Naive thymus-derived CD4-positive, alpha-beta T cell (primary cell): Measurements from ENCODE around the gene NNT. TPM values are rescaled to one million over a fixed set of nuclear protein-coding genes. Genes with fewer than 3 reads are reported as not detected.

Source experiments
- ATAC-seq: fragments of 150-1000 bp; cut with Tn5 transposase; 2 replicates; pipeline ENCODE4 v1.10.0; 2021; ENCODE audit warnings: mild to moderate bottlenecking, moderate library complexity
- CTCF ChIA-PET: fragments of 350-600 bp; sonication (Branson Sonifier 250); formaldehyde crosslinking; loops from one replicate; lab custom pipeline; 2021; ENCODE audit warnings: antibody characterized with exemption; lab: Charles Lee
- POLR2A ChIA-PET: fragments of 350-600 bp; sonication (Branson Sonifier 250); formaldehyde crosslinking; loops from one replicate; lab custom pipeline; 2021; ENCODE audit warnings: antibody characterized with exemption, inconsistent platforms; lab: Charles Lee
- DNase-seq, 9 donors: peaks; one replicate each; pipeline versions ENCODE4 v3.0.0 to v3.0.0-alpha.2; 2020 to 2022; ENCODE audit warnings: mixed read lengths in 1 of 9
- H3K27ac ChIP-seq: one replicate; pipeline ENCODE4 v1.7.0; 2013; ENCODE audit warnings: mild to moderate bottlenecking, low read depth, low read length, moderate library complexity
- H3K27me3 ChIP-seq, 2 donors: one replicate each; pipeline ENCODE4 v1.7.0; 2013; ENCODE audit warnings: low read length in 2 of 2, mild to moderate bottlenecking in 2 of 2, moderate library complexity in 2 of 2; ENCODE audit not compliant: control insufficient read depth in 2 of 2, insufficient read depth in 2 of 2
- H3K36me3 ChIP-seq, 3 experiments: 1 replicate in 2 of 3; 2 replicates in 1 of 3; pipeline ENCODE4 v1.7.0; 2013; ENCODE audit warnings: low read length in 3 of 3, mild to moderate bottlenecking in 3 of 3, moderate library complexity in 1 of 3; ENCODE audit not compliant: insufficient read depth in 3 of 3, control insufficient read depth in 2 of 3
- H3K4me1 ChIP-seq, 2 donors: one replicate each; pipeline ENCODE4 v1.7.0; 2013; ENCODE audit warnings: low read length in 2 of 2, mild to moderate bottlenecking in 2 of 2, moderate library complexity in 1 of 2; ENCODE audit not compliant: control insufficient read depth in 2 of 2, insufficient read depth in 2 of 2
- H3K4me3 ChIP-seq: 2 replicates; pipeline ENCODE4 v1.7.0; 2013; ENCODE audit warnings: mild to moderate bottlenecking, low read length
- H3K9me3 ChIP-seq, 3 experiments: 1 replicate in 2 of 3; 2 replicates in 1 of 3; pipeline ENCODE4 v1.7.0; 2013; ENCODE audit warnings: low read length in 3 of 3; ENCODE audit not compliant: control insufficient read depth in 2 of 3
- H3K27ac Mint-ChIP-seq, 9 donors: one replicate each; pipeline ENCODE4 v1.8.0; 2020 to 2022; ENCODE audit warnings: mixed read lengths in 9 of 9, mild to moderate bottlenecking in 8 of 9, moderate library complexity in 5 of 9, inconsistent platforms in 2 of 9
- H3K27me3 Mint-ChIP-seq, 5 donors: one replicate each; pipeline ENCODE4 v1.8.0; 2021 to 2022; ENCODE audit warnings: mixed read lengths in 5 of 5, mild to moderate bottlenecking in 1 of 5
- H3K36me3 Mint-ChIP-seq, 5 donors: one replicate each; pipeline ENCODE4 v1.8.0; 2020 to 2022; ENCODE audit warnings: mixed read lengths in 5 of 5, mild to moderate bottlenecking in 3 of 5, inconsistent platforms in 1 of 5
- H3K4me1 Mint-ChIP-seq, 7 donors: one replicate each; pipeline ENCODE4 v1.8.0; 2020 to 2022; ENCODE audit warnings: mixed read lengths in 7 of 7, mild to moderate bottlenecking in 3 of 7, inconsistent platforms in 1 of 7
- H3K4me3 Mint-ChIP-seq, 10 donors: one replicate each; pipeline ENCODE4 v1.8.0; 2020 to 2022; ENCODE audit warnings: mild to moderate bottlenecking in 10 of 10, mixed read lengths in 10 of 10, moderate library complexity in 6 of 10, inconsistent platforms in 2 of 10
- H3K9me3 Mint-ChIP-seq, 11 donors: one replicate each; pipeline ENCODE4 v1.8.0; 2020 to 2022; ENCODE audit warnings: mixed read lengths in 11 of 11, mild to moderate bottlenecking in 4 of 11, inconsistent platforms in 1 of 11, moderate library complexity in 1 of 11
- intact Hi-C, 2 donors: fragments of 100-400 bp; cut with micrococcal nuclease; formaldehyde crosslinking; loops; one replicate each; pipeline ENCODE4 v1.15.1; 2023
- polyA plus RNA-seq, 2 donors: library from polyadenylated mRNA; unstranded; fragments of 300-500 nt; fragmentation: Illumina TruSeq; gene quantifications; one replicate each; pipeline ENCODE4 v1.2.3, GENCODE V29; 2021
- total RNA-seq, 6 experiments: library from RNA in 5 of 6; stranded (reverse) in 5 of 6; gene quantifications; 1 replicate in 5 of 6; 2 replicates in 1 of 6; pipeline ENCODE4 v1.2.3 and lab custom pipeline; 2021 to 2026

Gene NNT
- total and polyA plus RNA-seq, 7 experiments from 2014 or later: 42.5 to 73.5 (median 48.8) TPM

DNA sequence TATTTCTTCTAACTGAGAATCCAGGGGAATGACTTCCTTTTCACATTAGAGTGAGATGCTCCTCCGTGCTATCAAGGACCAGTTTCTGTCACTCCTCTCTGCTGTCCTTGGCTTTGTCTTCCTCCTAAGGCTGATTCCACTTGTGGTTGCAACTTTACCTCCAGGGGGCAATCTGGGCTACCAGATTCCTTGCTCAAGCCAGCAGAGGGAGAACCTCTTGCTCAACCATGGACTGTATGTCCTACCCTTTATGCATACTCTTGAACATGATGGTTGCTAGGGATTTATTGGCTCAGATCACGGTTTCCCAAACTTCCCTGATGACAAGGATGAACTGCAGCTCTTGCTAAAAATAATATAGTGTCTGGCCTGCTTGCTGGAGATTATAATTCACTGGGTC lies 24.0 kb downstream of the NNT start:
- H3K4me3 Mint-ChIP-seq: no peak overlapping the region
- peaks cover 12 to 41% (median 26%) of the 10 kb centered on the region in 5 donors for H3K36me3 Mint-ChIP-seq
- no peaks in the 10 kb centered on the region for H3K9me3 Mint-ChIP-seq
- ATAC-seq (peak; percentile 63), DNase-seq (peak in 1 of 9 donors; percentile 27)
- H3K27ac ChIP-seq: no peak overlapping the region
- peaks cover 6 to 29% (median 25%) of the 10 kb centered on the region in 7 donors for H3K4me1 Mint-ChIP-seq
- no peak overlapping the region for H3K4me3 ChIP-seq
- no peaks in the 10 kb centered on the region for H3K27me3 Mint-ChIP-seq
- ChIA-PET POLR2A (interaction anchor here (1.4 kb wide), 1 partner anchor 23 kb away, joined by 3 read pairs; no protein-coding TSS in a partner anchor), CTCF (no interaction called here)
- H3K27ac Mint-ChIP-seq: no peak overlapping the region
- H3K9me3 ChIP-seq: no peaks in the 10 kb centered on the region
- H3K4me1 ChIP-seq: no peaks in the 10 kb centered on the region
- intact Hi-C loops: no loop called here
- H3K36me3 ChIP-seq: peaks cover under 1 to 6% (median under 1%) of the 10 kb centered on the region in 3 experiments
- no peaks in the 10 kb centered on the region for H3K27me3 ChIP-seq

DNA sequence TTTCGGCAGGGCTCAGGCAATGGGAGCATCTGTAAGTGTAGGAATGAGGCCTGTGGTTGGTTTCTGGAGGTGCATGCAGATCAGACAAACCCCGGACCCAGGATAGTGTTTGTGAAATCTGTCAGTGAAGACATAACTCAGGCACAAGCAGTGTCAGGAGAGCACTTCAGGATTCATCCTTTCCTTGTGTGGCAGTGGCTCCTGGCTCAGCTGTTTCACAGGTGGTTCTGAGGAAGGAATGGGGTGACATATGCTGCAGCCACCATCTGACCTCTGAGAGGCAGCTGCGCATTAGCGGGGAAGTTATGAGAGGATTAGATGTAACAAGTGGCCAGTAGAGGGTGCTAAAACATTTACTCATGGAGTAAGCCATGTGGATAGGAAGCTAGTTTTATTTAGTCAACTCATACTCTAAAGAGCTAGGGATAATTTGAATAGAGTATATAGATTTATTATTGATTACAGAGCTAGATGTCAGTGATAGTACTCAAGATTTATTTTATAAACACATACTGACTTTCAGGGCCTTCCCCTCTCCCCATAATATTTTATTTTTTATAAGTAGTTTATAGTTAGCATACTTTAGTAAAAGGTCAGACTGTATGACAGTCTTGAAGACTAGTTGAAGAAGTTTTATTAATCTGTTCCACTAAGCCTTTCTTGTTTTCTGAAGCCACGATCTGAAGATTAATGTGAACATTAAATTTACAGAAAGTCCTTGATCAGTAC lies 28.4 kb downstream of the NNT start:
- peak overlapping the region in 2 of 9 donors; percentile 26 to 43 for H3K27ac Mint-ChIP-seq
- H3K36me3 ChIP-seq: peaks cover 0 to 33% (median 5%) of the 10 kb centered on the region in 3 experiments
- peaks cover 18 to 62% (median 42%) of the 10 kb centered on the region in 5 donors for H3K36me3 Mint-ChIP-seq
- no peak overlapping the region for H3K4me3 ChIP-seq
- no peak overlapping the region for H3K4me3 Mint-ChIP-seq
- H3K9me3 Mint-ChIP-seq: no peaks in the 10 kb centered on the region
- no peaks in the 10 kb centered on the region for H3K9me3 ChIP-seq
- ChIA-PET CTCF (interaction anchor here (0.5 to 1.9 kb wide), 10 partner anchors 9 to 1781 kb away, joined by 3 to 9 read pairs (median 4); partner anchors contain the start of gene NNT), POLR2A (interaction anchor here (0.5 to 1.6 kb wide), 2 partner anchors 52 to 147 kb away, joined by 4 read pairs; partner anchors contain the start of gene TMEM267)
- DNase-seq: peak in 7 of 9 donors; percentile 8 to 51 (median 34)
- peak; percentile 94 for ATAC-seq
- H3K27me3 Mint-ChIP-seq: no peaks in the 10 kb centered on the region
- H3K27ac ChIP-seq: no peak overlapping the region
- intact Hi-C loops: loop anchor here (10.0 kb wide), 2 partner anchors 1143 to 1173 kb away; partner anchors contain the start of gene MRPS30 (in 1 of the 2)
- H3K4me1 Mint-ChIP-seq: peaks cover 10 to 54% (median 33%) of the 10 kb centered on the region in 7 donors
- no peaks in the 10 kb centered on the region for H3K27me3 ChIP-seq
- no peaks in the 10 kb centered on the region for H3K4me1 ChIP-seq

DNA sequence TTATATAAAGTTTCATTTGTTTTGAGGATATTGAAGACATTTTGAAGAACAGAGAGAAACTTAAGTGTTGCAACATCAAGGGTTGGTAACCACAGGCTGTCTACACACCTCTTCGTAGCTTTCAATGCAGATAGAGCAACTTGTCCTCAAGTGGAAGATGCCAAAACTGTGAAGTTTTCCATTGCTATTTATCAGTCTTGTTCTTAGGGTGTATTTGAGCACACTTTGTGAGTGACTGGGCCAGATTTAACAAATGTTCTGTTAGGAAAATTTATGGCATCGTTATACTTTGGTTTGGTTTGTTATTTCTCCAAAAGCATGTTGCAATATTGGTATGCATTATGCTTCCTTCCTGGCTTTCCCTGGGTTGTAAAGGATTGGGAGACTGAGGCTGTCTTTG lies 31.6 kb downstream of the NNT start:
- H3K27me3 Mint-ChIP-seq: no peaks in the 10 kb centered on the region
- H3K27me3 ChIP-seq: no peaks in the 10 kb centered on the region
- no peak overlapping the region for H3K4me3 ChIP-seq
- peaks cover 0 to 37% (median 5%) of the 10 kb centered on the region in 3 experiments for H3K36me3 ChIP-seq
- peaks cover 10 to 59% (median 28%) of the 10 kb centered on the region in 7 donors for H3K4me1 Mint-ChIP-seq
- ChIA-PET POLR2A (no interaction called here), CTCF (no interaction called here)
- no peaks in the 10 kb centered on the region for H3K9me3 ChIP-seq
- H3K4me1 ChIP-seq: no peaks in the 10 kb centered on the region
- H3K27ac ChIP-seq: no peak overlapping the region
- no peak for ATAC-seq
- H3K4me3 Mint-ChIP-seq: no peak overlapping the region
- DNase-seq: no peak
- no peaks in the 10 kb centered on the region for H3K9me3 Mint-ChIP-seq
- intact Hi-C loops: loop anchor here (10.0 kb wide), 2 partner anchors 1140 to 1170 kb away; partner anchors contain the start of gene MRPS30 (in 1 of the 2)
- H3K36me3 Mint-ChIP-seq: peaks cover 14 to 58% (median 38%) of the 10 kb centered on the region in 5 donors
- no peak overlapping the region for H3K27ac Mint-ChIP-seq

DNA sequence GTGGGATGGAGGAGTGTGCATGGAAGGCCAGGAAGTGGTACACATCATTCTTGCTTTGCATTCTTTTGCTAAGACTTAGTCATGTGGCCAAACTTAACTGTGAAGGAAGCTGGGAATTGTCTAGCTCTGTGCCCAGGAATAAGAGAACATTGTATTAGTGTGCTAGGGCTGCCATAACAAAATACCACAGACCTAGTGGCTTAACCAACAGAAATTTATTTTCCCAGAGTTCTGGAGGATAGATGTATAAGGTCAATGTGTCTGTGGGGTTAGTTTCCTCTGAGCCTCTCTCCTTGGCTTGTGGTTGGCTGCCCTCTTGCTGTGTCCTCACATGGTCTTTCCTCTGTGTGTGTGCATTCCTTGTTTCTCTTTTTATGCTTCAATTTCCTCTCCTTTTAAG lies 32.4 kb downstream of the NNT start:
- no peak overlapping the region for H3K27ac ChIP-seq
- no peaks in the 10 kb centered on the region for H3K4me1 ChIP-seq
- H3K4me3 ChIP-seq: no peak overlapping the region
- H3K27me3 ChIP-seq: no peaks in the 10 kb centered on the region
- ATAC-seq (no peak), DNase-seq (no peak)
- Mint-ChIP-seq H3K4me1 (peaks cover 10 to 64% (median 29%) of the 10 kb centered on the region in 7 donors), H3K9me3 (no peaks in the 10 kb centered on the region), H3K36me3 (peaks cover 14 to 60% (median 39%) of the 10 kb centered on the region in 5 donors), H3K27me3 (no peaks in the 10 kb centered on the region), H3K4me3 (no peak overlapping the region), H3K27ac (peak overlapping the region in 2 of 9 donors; percentile 1 to 32)
- intact Hi-C loops: loop anchor here (10.0 kb wide), 2 partner anchors 1139 to 1169 kb away; partner anchors contain the start of gene MRPS30 (in 1 of the 2)
- CTCF ChIA-PET: no interaction called here
- H3K9me3 ChIP-seq: no peaks in the 10 kb centered on the region
- POLR2A ChIA-PET: no interaction called here
- peaks cover 0 to 37% (median 5%) of the 10 kb centered on the region in 3 experiments for H3K36me3 ChIP-seq

DNA sequence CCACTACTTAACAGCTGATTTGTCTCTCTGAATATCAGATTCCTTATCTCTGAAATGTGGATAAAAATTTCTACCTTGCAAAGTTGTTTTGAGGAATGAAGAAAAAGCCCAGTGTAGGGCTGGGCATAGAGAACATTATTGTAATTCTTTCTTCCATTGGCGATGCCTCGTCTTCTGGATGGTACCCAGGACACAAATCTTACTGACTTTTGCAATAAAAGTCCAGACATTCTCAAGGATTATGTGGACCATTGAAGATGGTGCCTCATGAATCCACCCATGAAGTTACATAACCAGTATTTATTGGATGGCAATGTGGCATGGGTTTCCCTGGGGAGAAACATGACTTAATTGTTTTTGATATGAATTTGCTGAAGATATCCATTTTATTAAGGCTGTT lies 33.1 kb downstream of the NNT start:
- Histone ChIP-seq H3K4me1 (no peaks in the 10 kb centered on the region), H3K9me3 (no peaks in the 10 kb centered on the region), H3K27me3 (no peaks in the 10 kb centered on the region), H3K4me3 (no peak overlapping the region), H3K36me3 (peaks cover 0 to 37% (median 5%) of the 10 kb centered on the region in 3 experiments), H3K27ac (no peak overlapping the region)
- peaks cover 10 to 58% (median 33%) of the 10 kb centered on the region in 5 donors for H3K36me3 Mint-ChIP-seq
- DNase-seq (no peak), ATAC-seq (no peak)
- no peak overlapping the region for H3K4me3 Mint-ChIP-seq
- no peaks in the 10 kb centered on the region for H3K9me3 Mint-ChIP-seq
- POLR2A ChIA-PET: no interaction called here
- CTCF ChIA-PET: interaction anchor here (1.0 kb wide), 1 partner anchor 24 kb away, joined by 3 read pairs; no protein-coding TSS in a partner anchor
- intact Hi-C loops: loop anchor here (10.0 kb wide), 2 partner anchors 1139 to 1169 kb away; partner anchors contain the start of gene MRPS30 (in 1 of the 2)
- H3K4me1 Mint-ChIP-seq: peaks cover 6 to 59% (median 25%) of the 10 kb centered on the region in 7 donors
- no peak overlapping the region for H3K27ac Mint-ChIP-seq
- no peaks in the 10 kb centered on the region for H3K27me3 Mint-ChIP-seq

DNA sequence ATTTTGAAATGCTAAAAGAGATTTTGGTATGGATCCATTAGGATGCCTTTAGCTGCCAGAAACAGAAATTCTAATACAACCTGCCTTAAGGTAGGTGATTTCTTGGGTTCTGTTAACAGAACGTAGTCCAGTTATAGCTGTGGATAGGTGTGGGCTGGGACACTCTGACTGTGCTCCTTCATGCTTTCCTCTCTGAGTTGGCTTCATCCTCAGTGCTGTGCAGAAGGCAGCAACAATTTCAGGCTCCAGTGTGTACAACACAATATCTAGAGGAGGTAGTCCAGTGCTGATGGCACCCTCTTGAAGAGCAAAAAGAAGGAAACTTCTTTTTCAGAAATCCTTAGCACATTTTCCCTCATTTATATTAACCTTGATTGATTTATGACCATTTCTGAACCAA lies 34.4 kb downstream of the NNT start:
- ChIA-PET POLR2A (interaction anchor here (1.4 kb wide), 1 partner anchor 154 kb away, joined by 3 read pairs; the partner anchor contains the start of gene TMEM267), CTCF (no interaction called here)
- Mint-ChIP-seq H3K9me3 (no peaks in the 10 kb centered on the region), H3K4me3 (no peak overlapping the region), H3K4me1 (peaks cover 4 to 48% (median 31%) of the 10 kb centered on the region in 7 donors), H3K27me3 (no peaks in the 10 kb centered on the region), H3K27ac (peak overlapping the region in 1 of 9 donors; percentile 4), H3K36me3 (peaks cover 10 to 60% (median 33%) of the 10 kb centered on the region in 5 donors)
- Histone ChIP-seq H3K4me3 (no peak overlapping the region), H3K9me3 (no peaks in the 10 kb centered on the region), H3K27me3 (no peaks in the 10 kb centered on the region), H3K4me1 (no peaks in the 10 kb centered on the region), H3K36me3 (peaks cover 0 to 34% (median 0%) of the 10 kb centered on the region in 3 experiments), H3K27ac (no peak overlapping the region)
- DNase-seq: no peak
- intact Hi-C loops: loop anchor here (10.0 kb wide), 2 partner anchors 1137 to 1167 kb away; partner anchors contain the start of gene MRPS30 (in 1 of the 2)
- no peak for ATAC-seq
